ENCODE data around the gene DAPK2.

DAPK2 gene

DNA sequence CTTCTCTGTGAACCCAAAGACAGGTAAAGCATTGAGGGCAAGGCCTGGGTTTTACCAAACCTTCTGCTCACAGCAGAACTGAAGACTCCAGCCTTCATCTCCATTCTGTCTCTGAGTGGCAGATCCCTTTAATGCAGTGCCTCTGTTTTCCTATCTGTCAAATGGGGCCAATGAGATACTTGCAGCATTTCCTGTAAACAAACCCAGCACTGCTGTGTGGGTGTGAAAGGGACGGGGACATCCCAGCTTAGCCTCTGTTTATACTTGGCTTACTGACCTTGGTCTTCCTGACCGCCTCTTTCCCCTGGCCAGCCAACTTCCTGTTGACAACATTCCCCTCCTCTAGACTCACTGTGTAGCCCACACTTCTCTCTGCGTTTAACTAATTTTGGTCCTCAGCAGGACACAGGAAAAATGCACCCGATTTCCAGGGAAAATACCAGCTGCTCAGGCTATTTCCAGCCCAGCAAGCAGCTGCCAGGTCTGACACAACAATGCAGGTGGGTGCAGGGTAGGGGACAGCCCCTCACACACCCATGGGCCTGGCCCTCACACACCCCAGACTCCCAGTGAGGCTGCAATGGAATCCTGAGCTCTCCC lies 106.7 kb downstream of the DAPK2 start:
- DNase-seq = no peak

DNA sequence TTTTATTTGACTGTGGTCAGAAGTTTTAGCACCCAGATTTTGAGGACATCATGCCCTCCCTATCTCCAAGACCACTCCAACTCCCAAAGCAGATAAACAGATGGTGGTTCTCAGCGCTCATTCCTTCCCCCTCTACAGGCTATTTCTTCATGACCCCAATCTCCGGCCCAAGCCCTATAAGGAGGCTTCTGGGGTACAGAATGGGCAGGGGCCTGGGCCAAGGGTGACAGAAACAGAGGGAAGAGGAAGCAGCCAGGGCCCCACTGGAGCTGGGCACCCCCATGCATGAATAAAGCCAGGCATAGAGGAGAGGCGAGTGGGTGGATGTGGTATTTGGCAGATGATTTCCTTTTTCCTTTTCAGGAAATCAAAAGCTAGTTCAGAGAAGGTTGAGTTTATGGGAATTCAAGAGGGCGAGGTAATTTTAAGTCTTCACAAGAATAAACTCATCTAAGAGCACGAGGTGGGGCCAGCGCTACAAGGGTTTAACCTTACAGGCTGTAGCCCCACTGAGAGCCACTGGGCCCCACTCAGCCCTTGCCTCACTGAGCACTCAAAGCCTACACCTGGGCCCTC lies 107.7 kb downstream of the DAPK2 start:
- no peak for DNase-seq

- no peak for DNase-seq
Observed at GRCh38 chr15:63933522-63933921, 112.8 kb downstream of the DAPK2 start.

GRCh38 chr15:63931556-63931955 lies 114.7 kb downstream of the DAPK2 start:
- DNase-seq = no peak

- DNase-seq = no peak
Observed at GRCh38 chr15:63930034-63930433, 116.3 kb downstream of the DAPK2 start.

DNA sequence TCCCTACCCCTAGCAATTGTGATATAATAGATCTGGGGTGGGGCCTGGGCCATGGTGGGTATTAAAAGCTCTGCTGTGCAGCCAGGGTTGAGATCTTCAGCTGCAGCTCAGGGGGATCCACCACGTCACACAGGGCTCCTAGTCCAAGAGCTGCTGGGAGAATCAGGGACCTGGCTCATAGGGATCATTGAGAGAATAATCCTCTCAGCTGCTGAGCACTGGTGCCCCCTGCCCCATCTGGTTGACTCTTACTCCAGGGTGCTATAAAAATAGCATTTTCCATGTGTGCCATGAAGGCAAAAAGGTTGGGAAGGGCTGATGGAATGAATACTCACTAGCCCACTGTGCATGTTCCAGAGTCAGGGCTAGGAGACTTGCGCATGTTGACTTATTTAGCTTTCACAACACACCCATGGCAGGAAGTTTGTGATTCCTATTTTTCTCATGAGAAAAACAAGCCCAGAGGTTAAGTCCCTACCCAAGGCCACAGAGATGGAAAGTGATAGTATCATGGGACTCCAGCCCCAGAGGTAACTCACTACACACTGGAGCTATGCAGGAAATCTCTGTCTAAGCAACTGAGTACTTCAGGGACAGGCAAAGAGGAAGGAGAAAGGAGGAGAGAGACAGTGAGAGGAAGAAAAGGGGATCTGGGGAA lies 118.0 kb downstream of the DAPK2 start:
- no peak for DNase-seq

DNA sequence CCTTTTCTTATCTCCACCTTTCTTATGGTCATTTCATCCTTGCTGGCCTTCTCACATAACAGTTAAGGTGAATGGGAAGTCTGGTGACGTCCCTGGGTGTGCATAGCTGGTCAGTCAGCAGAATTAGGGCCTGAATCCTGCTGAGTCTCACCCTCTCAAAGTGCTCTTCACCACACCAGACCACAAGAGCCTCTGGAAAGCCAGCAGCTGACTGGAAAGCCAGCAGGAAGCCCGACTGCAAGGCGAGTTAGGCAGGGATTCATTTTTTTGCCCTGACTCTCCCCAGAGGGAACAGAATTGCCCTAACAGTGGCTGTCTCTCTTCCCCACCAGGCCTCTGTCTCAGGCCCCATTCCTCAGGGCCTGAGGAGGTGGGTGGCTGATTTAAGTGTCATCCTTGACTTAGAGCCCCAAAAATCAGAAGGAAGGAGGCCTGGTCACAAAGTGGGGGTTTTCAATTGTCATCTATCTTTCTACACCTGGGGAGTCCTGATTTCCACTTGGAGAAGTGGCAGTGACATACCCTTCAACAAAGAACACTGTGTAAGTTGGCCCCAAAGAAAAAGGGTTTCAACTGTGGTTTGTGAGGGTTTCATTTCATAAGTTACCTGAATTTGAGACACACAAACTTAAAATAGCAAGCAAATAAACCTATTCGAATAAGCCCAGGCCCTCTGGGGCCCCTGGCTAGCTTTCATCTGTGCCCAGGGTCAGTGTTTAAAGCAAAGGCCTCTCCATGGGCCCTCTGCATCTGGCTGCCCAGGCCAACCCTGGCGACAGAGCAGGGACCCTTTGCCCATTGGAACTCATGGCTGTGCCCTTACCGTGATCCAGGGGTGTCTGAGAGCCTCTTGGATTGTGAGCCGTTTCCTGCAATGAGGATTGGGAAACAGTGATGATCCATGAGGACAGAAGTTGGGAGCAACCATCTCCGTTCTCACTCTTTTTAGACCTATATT lies 122.0 kb downstream of the DAPK2 start:
- DNase-seq = no peak

GRCh38 chr15:63922916-63923315 lies 123.4 kb downstream of the DAPK2 start:
- DNase-seq = no peak

GRCh38 chr15:63922261-63922904 lies 123.9 kb downstream of the DAPK2 start:
- DNase-seq = no peak

- no peak for DNase-seq
Observed at GRCh38 chr15:63920504-63921175, 125.6 kb downstream of the DAPK2 start.

DNA sequence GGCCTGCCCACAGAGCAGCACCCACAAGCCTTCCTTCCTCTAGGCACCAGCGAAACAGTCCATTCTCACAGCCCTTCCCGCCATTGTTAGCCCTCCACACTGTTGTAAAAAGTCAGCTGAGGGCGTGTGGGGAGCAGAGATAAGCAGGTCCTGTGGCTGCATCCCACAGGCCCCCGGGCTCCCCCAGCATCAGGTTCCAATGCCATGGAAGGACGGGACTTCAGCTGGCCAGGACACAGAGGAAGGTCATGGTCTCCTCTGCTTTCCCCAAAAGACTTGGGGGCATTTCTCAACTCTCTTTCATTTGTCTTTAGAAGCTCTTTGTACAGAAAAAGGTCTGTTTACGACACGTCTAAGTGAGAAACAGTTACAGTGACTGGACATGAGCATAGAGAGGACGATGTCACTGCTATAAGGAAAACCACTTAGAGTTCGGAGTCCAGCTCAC lies 127.4 kb downstream of the DAPK2 start:
- DNase-seq = no peak

DNA sequence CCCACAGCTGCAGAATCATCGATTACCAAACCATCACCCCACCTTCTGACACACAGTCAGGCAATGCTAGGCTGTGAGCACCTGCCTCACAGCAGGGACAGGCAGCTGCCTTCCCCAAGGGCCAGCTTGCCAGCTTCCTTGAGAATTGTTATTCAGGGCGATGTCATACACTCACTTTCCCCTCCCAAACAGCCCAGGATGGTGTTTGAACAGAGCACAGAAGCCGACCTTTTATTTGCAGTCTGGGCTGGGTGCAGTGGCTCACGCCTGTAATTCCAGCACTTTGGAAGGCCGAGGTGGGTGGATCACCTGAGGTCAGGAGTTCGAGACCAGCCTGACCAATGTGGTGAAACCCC lies 128.0 kb downstream of the DAPK2 start:
- DNase-seq = peak; percentile 42

DNA sequence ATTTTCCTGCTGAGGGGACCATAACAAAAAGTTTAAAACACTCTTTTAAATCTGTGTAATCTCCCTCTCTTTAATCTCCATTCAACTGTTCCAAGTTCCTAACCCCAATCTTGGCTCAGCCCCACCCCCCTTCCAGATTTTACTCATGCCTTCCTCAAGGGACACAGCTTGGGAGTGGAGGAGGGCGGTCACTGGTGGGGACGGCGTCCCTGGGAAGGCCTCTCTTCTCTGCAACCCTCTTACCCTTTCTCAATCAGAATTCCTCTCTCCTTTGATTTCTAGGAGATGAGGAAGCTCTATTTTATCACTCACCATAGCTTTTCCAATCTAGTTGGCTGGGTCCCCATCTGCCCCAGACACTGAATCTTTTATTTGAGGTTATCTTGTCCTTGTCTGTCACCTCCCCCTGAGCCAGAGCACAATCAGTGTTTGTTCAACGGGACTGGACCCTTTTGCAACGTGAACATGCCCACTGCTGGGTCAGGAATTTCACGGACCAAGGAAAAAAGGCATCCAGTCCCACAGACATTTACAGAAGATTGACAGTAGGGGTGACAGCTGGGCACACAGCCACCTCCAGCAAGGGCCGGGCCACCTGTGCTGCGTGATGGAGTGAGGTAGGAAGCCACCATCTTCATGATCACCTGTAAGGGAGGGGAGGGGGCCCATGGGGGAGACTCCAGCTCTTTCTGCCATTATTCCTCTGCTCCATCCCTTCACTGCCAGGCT lies 128.5 kb downstream of the DAPK2 start:
- DNase-seq = no peak

- no peak for DNase-seq
Observed at GRCh38 chr15:63915873-63916771, 130.2 kb downstream of the DAPK2 start.

DNA sequence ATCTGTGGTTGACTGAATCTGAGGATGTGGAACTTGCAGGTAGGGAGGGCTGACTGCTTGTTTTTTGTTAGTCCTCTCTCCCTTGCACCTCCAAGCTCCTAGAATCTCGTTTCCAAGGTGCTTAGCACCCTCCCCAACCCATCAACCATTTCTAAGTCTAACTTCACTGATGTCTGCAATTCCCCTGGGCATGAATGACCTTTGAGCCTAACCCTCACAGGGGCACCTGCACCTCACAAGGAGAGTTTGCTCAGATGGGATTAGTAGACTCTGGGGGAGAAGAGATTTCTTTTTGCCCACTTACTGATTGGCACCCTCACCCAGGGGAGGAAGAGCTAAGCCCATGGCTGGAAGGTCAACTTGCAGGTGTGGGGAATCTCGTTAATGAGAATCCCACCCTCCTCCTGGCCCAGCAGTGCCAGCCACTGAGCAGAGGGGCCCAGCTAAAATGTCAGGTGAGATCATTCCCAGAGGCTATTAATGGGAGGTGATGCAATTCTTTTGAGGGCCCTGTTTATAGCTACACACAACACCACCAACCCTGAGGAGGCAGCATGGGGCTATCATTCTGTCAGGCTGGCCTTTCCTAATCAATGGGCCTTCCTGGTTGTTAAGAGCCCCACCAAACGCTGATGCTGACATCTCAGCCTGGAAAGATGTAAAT lies 130.9 kb downstream of the DAPK2 start:
- no peak for DNase-seq

DNA sequence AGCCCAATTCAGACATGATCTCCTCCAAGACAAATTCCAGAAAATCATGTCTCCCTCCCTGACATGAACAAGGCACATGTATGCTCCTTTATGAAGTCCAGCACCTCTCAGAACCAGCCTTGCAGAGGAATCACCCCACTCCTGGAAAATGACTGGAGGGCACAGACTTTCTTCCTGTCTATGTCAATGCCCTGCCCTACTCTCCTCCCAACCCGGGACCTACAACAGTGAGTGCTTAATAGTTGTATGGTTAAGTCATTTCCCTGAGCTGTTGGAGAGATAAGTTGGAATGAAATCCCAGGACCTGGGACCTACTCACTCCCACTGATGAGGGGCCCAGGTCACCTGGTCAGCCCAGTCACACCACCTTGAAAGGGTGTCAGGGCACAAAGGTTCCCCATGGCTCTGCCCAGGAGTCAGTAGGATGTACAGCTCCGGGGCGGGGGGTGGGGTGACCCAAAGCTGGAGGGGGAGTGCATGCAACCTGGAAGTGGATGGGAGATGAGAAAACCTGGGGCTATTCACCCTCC lies 132.4 kb downstream of the DAPK2 start:
- no peak for DNase-seq

GRCh38 chr15:63913336-63913735 lies 132.9 kb downstream of the DAPK2 start:
- no peak for DNase-seq

GRCh38 chr15:63912061-63912615 lies 134.1 kb downstream of the DAPK2 start:
- DNase-seq = no peak

DNA sequence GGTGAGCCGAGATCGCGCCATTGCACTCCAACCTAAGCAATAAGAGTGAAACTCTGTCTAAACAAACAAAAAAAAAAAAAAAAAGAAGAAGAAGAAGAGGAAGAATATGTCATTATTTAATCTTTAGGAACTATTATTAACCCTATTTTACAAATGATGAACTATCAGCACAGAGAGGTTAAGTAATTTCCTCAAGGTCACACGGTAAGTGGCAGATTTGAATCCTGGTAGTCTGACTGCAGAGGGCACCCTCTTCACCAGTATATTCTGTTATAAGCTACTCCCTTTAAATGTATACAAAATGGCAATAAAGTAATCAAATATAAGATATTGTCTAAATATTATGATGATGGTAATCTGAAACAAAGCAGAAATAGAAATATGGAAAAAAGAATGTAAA lies 135.1 kb downstream of the DAPK2 start:
- DNase-seq = no peak

Measured in NCI-H2081 treated with DMSO at 0.1 percent for 48 hours (cell line).